HL-60 (cell line): ENCODE data around the gene SMTNL1.

Experiments
- POLR2AphosphoS5 ChIP-seq: IDR thresholded peaks from 2 replicates; pipeline ENCODE4 v1.6.1; 2012; ENCODE audit warnings: low read depth
- TF ChIP-seq, protein P1 (sequence below): IDR thresholded peaks from one replicate; pipeline ENCODE4 v1.5.1; 2011; ENCODE audit warnings: low read length, control low read depth, inconsistent platforms; ENCODE audit not compliant: insufficient read depth
- TF ChIP-seq, protein P2 (sequence below): IDR thresholded peaks from 2 replicates; pipeline ENCODE4 v1.6.1; 2012; ENCODE audit warnings: low read depth; ENCODE audit not compliant: insufficient replicate concordance

DNA sequence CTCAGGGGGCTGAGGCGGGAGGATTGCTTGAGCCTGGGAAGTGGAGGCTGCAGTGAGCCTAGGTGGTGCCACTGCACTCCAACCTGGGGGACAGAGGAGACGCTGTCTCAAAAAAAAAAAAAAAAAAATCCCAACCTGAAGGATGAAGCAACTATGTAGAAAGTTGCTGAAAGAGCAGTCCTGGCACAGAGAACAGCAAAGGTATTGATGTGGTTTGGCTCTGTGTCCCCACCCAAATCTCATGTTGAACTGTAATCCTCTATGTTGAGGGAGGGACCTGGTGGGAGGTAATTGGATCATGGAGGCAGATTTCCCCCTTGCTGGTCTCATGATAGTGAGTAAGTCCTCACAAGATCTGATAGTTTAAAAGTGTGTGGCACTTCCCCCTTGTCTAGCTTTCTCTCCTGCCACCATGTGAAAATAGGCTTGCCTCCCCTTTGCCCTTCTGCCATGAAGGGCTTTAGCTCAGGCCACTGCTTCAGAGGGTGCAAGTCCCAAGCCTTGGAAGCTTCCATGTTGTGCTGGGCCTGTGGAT is 49.4 kb downstream of the SMTNL1 start:
- TF ChIP-seq, protein P1, sequence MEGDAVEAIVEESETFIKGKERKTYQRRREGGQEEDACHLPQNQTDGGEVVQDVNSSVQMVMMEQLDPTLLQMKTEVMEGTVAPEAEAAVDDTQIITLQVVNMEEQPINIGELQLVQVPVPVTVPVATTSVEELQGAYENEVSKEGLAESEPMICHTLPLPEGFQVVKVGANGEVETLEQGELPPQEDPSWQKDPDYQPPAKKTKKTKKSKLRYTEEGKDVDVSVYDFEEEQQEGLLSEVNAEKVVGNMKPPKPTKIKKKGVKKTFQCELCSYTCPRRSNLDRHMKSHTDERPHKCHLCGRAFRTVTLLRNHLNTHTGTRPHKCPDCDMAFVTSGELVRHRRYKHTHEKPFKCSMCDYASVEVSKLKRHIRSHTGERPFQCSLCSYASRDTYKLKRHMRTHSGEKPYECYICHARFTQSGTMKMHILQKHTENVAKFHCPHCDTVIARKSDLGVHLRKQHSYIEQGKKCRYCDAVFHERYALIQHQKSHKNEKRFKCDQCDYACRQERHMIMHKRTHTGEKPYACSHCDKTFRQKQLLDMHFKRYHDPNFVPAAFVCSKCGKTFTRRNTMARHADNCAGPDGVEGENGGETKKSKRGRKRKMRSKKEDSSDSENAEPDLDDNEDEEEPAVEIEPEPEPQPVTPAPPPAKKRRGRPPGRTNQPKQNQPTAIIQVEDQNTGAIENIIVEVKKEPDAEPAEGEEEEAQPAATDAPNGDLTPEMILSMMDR: no peak
- no peak for TF ChIP-seq POLR2AphosphoS5
- TF ChIP-seq, protein P2, sequence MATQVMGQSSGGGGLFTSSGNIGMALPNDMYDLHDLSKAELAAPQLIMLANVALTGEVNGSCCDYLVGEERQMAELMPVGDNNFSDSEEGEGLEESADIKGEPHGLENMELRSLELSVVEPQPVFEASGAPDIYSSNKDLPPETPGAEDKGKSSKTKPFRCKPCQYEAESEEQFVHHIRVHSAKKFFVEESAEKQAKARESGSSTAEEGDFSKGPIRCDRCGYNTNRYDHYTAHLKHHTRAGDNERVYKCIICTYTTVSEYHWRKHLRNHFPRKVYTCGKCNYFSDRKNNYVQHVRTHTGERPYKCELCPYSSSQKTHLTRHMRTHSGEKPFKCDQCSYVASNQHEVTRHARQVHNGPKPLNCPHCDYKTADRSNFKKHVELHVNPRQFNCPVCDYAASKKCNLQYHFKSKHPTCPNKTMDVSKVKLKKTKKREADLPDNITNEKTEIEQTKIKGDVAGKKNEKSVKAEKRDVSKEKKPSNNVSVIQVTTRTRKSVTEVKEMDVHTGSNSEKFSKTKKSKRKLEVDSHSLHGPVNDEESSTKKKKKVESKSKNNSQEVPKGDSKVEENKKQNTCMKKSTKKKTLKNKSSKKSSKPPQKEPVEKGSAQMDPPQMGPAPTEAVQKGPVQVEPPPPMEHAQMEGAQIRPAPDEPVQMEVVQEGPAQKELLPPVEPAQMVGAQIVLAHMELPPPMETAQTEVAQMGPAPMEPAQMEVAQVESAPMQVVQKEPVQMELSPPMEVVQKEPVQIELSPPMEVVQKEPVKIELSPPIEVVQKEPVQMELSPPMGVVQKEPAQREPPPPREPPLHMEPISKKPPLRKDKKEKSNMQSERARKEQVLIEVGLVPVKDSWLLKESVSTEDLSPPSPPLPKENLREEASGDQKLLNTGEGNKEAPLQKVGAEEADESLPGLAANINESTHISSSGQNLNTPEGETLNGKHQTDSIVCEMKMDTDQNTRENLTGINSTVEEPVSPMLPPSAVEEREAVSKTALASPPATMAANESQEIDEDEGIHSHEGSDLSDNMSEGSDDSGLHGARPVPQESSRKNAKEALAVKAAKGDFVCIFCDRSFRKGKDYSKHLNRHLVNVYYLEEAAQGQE: no peak
